Neuron (in vitro differentiated cells): Measurements from ENCODE around the gene PIGQ.
A peak's percentile ranks its signal among the peaks of the same experiment; 100 is the strongest.

Experiments
- H2AFZ ChIP-seq: one replicate; pipeline ENCODE4 v1.6.1; 2013; ENCODE audit warnings: low read depth, mild to moderate bottlenecking, inconsistent platforms, low read length, moderate library complexity
- H3K27me3 ChIP-seq: one replicate; pipeline ENCODE4 v1.6.1; 2013; ENCODE audit warnings: low read length; ENCODE audit not compliant: insufficient read depth
- H3K36me3 ChIP-seq: one replicate; pipeline ENCODE4 v1.6.1; 2013; ENCODE audit warnings: low read length; ENCODE audit not compliant: insufficient read depth
- H3K4me1 ChIP-seq: one replicate; pipeline ENCODE4 v1.6.1; 2013; ENCODE audit warnings: low read length; ENCODE audit not compliant: insufficient read depth
- H3K4me3 ChIP-seq: 2 replicates; pipeline ENCODE4 v1.5.1; 2013; ENCODE audit warnings: mild to moderate bottlenecking, low read length, moderate library complexity
- H3K9me3 ChIP-seq: one replicate; pipeline ENCODE4 v1.6.1; 2013; ENCODE audit warnings: low read length

Gene PIGQ

GRCh38 chr16:569445-570254, at the start of gene PIGQ:
PIGQ (plus strand) TSS chr16:569968; CDS start chr16:574075, 4,107 bp downstream.
- H2AFZ ChIP-seq, result peak within 1 kb of the TSS; percentile 88

GRCh38 chr16:520847-521246, 48.9 kb upstream of the PIGQ start:
- H3K9me3 ChIP-seq, result no peaks in the 10 kb centered on the region
- no peak overlapping the region for H3K4me3 ChIP-seq
- no peaks in the 10 kb centered on the region for H3K27me3 ChIP-seq
- peaks cover 59% of the 10 kb centered on the region for H3K36me3 ChIP-seq
- no peak overlapping the region for H2AFZ ChIP-seq
- peaks cover 6% of the 10 kb centered on the region for H3K4me1 ChIP-seq

More at GRCh38 chr16:569445-570254, at the start of gene PIGQ:
- Histone ChIP-seq H3K9me3 (no peaks in the 10 kb centered on the region), H3K4me3 (peak within 1 kb of the TSS; percentile 72), H3K4me1 (peaks cover 40% of the 10 kb centered on the region), H3K36me3 (peaks cover 8% of the 10 kb centered on the region), H3K27me3 (no peaks in the 10 kb centered on the region)

DNA sequence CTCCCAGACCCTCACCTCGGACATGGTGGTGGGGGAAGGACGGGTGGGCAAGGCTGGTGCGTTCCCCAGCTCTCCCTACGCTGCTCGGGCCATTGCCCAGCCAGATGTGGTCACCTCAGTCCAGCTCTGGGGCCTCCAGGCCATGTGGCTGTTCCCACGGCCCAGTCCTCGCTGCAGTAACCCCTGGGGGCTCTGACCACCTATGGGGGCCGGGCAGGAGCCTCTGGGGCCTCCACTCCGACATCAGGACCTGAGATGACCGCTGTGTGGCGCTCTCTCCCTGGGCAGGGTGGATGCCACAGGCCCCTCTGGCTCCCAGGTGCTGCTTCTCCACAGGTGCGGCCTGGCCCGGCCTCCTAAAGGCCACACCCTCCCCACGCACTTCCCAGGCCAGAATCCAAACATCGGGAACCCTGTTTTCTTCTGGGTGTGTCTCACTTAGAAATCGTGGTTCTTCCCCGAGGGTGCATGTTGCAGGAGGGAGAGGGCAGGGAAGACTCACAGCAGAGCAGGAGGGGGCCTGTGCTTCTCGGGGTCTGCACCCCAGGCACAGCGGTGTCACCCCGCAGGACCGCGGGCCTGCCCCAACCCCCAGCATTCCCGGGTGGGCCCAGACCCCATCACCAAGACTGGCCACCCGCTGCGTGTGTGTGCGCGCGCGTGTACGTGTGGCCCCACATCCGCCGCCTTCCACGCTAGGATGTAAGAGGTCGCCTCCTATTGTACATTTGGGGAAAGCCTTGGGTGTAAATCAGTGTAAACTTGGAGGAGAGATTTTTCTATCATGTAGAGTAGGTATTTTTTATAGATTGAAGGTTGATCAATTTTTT, 48.2 kb upstream of the PIGQ start:
- Histone ChIP-seq H3K27me3 (no peaks in the 10 kb centered on the region), H3K4me3 (no peak overlapping the region), H3K4me1 (peaks cover 13% of the 10 kb centered on the region), H3K9me3 (no peaks in the 10 kb centered on the region), H3K36me3 (peaks cover 53% of the 10 kb centered on the region), H2AFZ (no peak overlapping the region)

GRCh38 chr16:522320-523096, 47.3 kb upstream of the PIGQ start:
- peaks cover 45% of the 10 kb centered on the region for H3K36me3 ChIP-seq
- no peaks in the 10 kb centered on the region for H3K9me3 ChIP-seq
- no peaks in the 10 kb centered on the region for H3K27me3 ChIP-seq
- H2AFZ ChIP-seq, result no peak overlapping the region
- no peak overlapping the region for H3K4me3 ChIP-seq
- peaks cover 14% of the 10 kb centered on the region for H3K4me1 ChIP-seq

DNA sequence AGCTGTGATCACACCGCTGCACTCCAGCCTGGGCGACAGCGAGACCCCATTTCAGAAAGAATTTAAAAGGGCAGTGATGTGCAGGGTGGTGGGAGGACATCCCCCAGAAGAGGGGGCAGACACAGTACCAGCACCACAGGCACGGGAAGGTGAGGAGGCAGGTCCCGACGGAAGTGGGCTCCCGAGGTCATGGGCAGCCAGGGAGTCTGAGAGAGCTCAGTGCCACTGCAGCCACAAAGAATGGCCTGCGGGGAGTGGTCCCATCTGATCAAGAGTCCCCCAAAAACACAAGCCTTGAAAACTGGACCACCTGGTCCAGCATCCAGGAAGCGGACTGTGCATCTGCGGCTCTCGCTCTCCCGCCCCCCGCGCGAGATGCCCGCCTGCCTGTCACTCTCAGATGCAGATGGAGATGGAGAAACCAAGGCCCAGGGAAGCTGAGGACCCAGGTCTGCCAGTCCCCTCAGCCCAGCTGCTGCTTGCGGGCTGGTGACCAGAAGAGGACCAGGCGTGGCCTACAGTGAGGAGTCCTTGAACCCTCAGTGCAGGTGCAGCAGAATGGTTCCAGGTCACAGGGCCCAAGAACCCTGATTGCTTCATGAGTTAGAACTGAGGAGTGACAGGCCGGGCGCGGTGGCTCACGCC, 46.5 kb upstream of the PIGQ start:
- peaks cover 14% of the 10 kb centered on the region for H3K4me1 ChIP-seq
- no peak overlapping the region for H3K4me3 ChIP-seq
- no peak overlapping the region for H2AFZ ChIP-seq
- no peaks in the 10 kb centered on the region for H3K9me3 ChIP-seq
- H3K36me3 ChIP-seq, result peaks cover 41% of the 10 kb centered on the region
- no peaks in the 10 kb centered on the region for H3K27me3 ChIP-seq

DNA sequence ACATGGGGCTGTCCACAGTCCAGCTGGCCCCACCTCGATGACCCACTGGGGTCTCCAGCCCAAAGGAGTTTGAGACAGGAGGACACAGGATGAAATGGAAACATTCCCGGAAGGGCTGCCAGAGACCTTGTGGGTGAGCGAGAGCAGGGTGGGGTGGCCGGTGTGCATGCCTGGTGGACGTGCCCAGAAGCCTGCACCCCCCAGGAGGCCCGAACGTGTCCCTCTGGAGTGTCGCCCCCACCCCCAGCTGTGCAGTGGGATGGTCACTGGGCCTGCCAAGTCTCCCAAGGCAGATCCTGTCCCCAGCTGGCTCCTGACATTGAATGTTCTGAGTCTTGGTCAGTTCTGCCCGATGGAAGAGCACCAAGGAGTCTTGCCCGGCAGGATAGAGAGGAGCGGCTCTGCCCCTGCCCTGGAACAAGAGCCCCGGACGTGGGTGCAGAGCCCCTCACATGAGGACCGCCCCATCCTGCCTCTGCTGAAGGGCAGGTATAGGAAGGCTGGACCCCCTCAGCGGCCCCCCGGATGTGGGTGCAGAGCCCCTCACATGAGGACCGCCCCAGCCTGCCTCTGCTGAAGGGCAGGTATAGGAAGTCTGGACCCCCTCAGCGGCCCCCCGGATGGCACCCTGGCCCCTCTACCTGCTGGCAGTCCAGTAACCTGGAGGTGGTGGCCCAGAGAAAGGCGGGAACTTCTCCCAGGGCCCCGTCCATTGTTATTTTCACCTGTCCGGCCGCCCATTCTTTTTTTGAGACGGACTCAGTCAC, 45.3 kb upstream of the PIGQ start:
- H2AFZ ChIP-seq, result no peak overlapping the region
- peaks cover 25% of the 10 kb centered on the region for H3K4me1 ChIP-seq
- H3K27me3 ChIP-seq, result no peaks in the 10 kb centered on the region
- no peak overlapping the region for H3K4me3 ChIP-seq
- H3K9me3 ChIP-seq, result no peaks in the 10 kb centered on the region
- H3K36me3 ChIP-seq, result peaks cover 32% of the 10 kb centered on the region

- Histone ChIP-seq H3K4me1 (peaks cover 25% of the 10 kb centered on the region), H3K36me3 (peaks cover 25% of the 10 kb centered on the region), H3K27me3 (no peaks in the 10 kb centered on the region), H2AFZ (no peak overlapping the region), H3K4me3 (no peak overlapping the region), H3K9me3 (no peaks in the 10 kb centered on the region)
Observed at GRCh38 chr16:525123-525519, 44.6 kb upstream of the PIGQ start.

GRCh38 chr16:525520-526180, 44.1 kb upstream of the PIGQ start:
- H3K4me3 ChIP-seq, result peak overlapping the region; percentile 64

GRCh38 chr16:526181-527014, 43.4 kb upstream of the PIGQ start:
- H3K4me3 ChIP-seq, result peak overlapping the region; percentile 64
- peak overlapping the region; percentile 30 for H2AFZ ChIP-seq
- H3K27me3 ChIP-seq, result no peaks in the 10 kb centered on the region
- H3K9me3 ChIP-seq, result no peaks in the 10 kb centered on the region
- H3K4me1 ChIP-seq, result peaks cover 25% of the 10 kb centered on the region
- H3K36me3 ChIP-seq, result peaks cover 12% of the 10 kb centered on the region

More at GRCh38 chr16:525520-526180, 44.1 kb upstream of the PIGQ start:
- Histone ChIP-seq H3K36me3 (peaks cover 20% of the 10 kb centered on the region), H3K4me1 (peaks cover 25% of the 10 kb centered on the region), H2AFZ (no peak overlapping the region), H3K9me3 (no peaks in the 10 kb centered on the region), H3K27me3 (no peaks in the 10 kb centered on the region)

- Histone ChIP-seq H3K9me3 (no peaks in the 10 kb centered on the region), H2AFZ (peak within 1 kb of the TSS; percentile 30), H3K4me1 (peaks cover 25% of the 10 kb centered on the region), H3K36me3 (peaks cover 6% of the 10 kb centered on the region), H3K27me3 (no peaks in the 10 kb centered on the region), H3K4me3 (peak within 1 kb of the TSS; percentile 64)
Observed at GRCh38 chr16:527015-527903, 42.5 kb upstream of the PIGQ start, which contains the start of gene CAPN15. CAPN15 (plus strand) TSS chr16:527712; CDS start chr16:546839, 19,127 bp downstream.
